Stimulated activated CD8-positive, alpha-beta memory T cell treated with anti-CD3 and anti-CD28 coated beads, Interleukin-4, amount 100 ng/mL, for 1 hour (primary cell): ENCODE measurements around the gene G3BP2.
A peak's percentile ranks its signal among the peaks of the same experiment; 100 is the strongest.

ENCODE experiments used
- DNase-seq, 2 donors: peaks; one replicate each; pipeline ENCODE4 v3.0.0-alpha.2; 2020; ENCODE audit warnings: low read depth in 2 of 2, low spot score in 1 of 2

The G3BP2 gene

GRCh38 chr4:75643651-75644050, 29.6 kb downstream of the G3BP2 start:
- DNase-seq = no peak

GRCh38 chr4:75639124-75639695, 34.0 kb downstream of the G3BP2 start:
- DNase-seq = no peak

GRCh38 chr4:75637827-75638226, 35.4 kb downstream of the G3BP2 start:
- no peak for DNase-seq

GRCh38 chr4:75637176-75637575, 36.0 kb downstream of the G3BP2 start:
- DNase-seq = no peak

GRCh38 chr4:75634951-75635350, 38.3 kb downstream of the G3BP2 start:
- no peak for DNase-seq

GRCh38 chr4:75634281-75634680, 38.9 kb downstream of the G3BP2 start:
- no peak for DNase-seq

GRCh38 chr4:75633846-75634245, 39.4 kb downstream of the G3BP2 start:
- DNase-seq = no peak

GRCh38 chr4:75630937-75631329, 42.3 kb downstream of the G3BP2 start:
- no peak for DNase-seq

GRCh38 chr4:75630174-75630936, 42.9 kb downstream of the G3BP2 start, which contains the start of gene CDKL2:
Gene CDKL2, minus strand, starts transcription at chr4:75630528. Its CDS starts 4,540 bp downstream, at chr4:75625988.
- DNase-seq = peak; percentile 86 to 91

GRCh38 chr4:75629239-75629638, 44.0 kb downstream of the G3BP2 start:
- DNase-seq = no peak

- no peak for DNase-seq
Observed at GRCh38 chr4:75623026-75623425, 50.2 kb downstream of the G3BP2 start.

- DNase-seq = no peak
Observed at GRCh38 chr4:75621715-75622114, 51.5 kb downstream of the G3BP2 start.

- DNase-seq = no peak
Observed at GRCh38 chr4:75612306-75612705, 60.9 kb downstream of the G3BP2 start.

GRCh38 chr4:75605928-75606327, 67.3 kb downstream of the G3BP2 start:
- no peak for DNase-seq

- no peak for DNase-seq
Observed at GRCh38 chr4:75599647-75600046, 73.6 kb downstream of the G3BP2 start.

GRCh38 chr4:75598390-75598789, 74.8 kb downstream of the G3BP2 start:
- no peak for DNase-seq

- DNase-seq = no peak
Observed at GRCh38 chr4:75596061-75596460, 77.2 kb downstream of the G3BP2 start.

GRCh38 chr4:75593393-75593792, 79.8 kb downstream of the G3BP2 start:
- no peak for DNase-seq
